ENCODE measurements around the gene RELB. TPM values are rescaled to one million over a fixed set of nuclear protein-coding genes. Genes with fewer than 3 reads are reported as not detected.

Gene RELB
- total and polyA plus RNA-seq, 10 of the 15 experiments (the other 5 are each of a cell fraction or from before 2014, with no cell fraction given): 0.66 to 43.8 (median 12.8) TPM

- peaks cover 13% of the 10 kb centered on the region for H3K4me1 ChIP-seq (ENCODE audit: control insufficient read depth, insufficient read depth, low read length)
- POLR2A ChIA-PET: interaction anchor here (0.6 to 1.6 kb wide), 4 partner anchors 10 to 83 kb away, joined by 4 to 8 read pairs (median 5); partner anchors contain the start of gene PPP1R37
- no peaks in the 10 kb centered on the region for H3K27me3 ChIP-seq (replicated peaks in 1 of 2; ENCODE audit: control insufficient read depth in 2 of 2, insufficient read depth in 2 of 2, low read length in 1 of 2)
- intact Hi-C loops (cut with micrococcal nuclease; ENCODE audit: unreplicated experiment) (no loop called here), in situ Hi-C loops (cut with MboI) (no loop called here)
- H3K4me3 ChIP-seq: peak overlapping the region; percentile 30; the same call in 1 of the 2 replicates
- WGBS (ENCODE audit: insufficient coverage, insufficient replicate concordance, low lambda C conversion rate, missing lambda C conversion rate): 76% methylated on average over 6 of the region's 6 CpGs
- CTCF ChIA-PET: interaction anchor here (0.6 to 1.6 kb wide), 7 partner anchors 10 to 970 kb away, joined by 3 to 8 read pairs (median 4); partner anchors contain the start of gene RELB
- H3K9ac ChIP-seq (ENCODE audit: control insufficient read depth, insufficient read depth, low read length): no peak overlapping the region
- RAD21 ChIA-PET (ENCODE audit: unreplicated experiment): interaction anchor here (1.8 to 3.3 kb wide), 3 partner anchors 18 to 51 kb away, joined by 5 to 21 read pairs (median 16); no protein-coding TSS in a partner anchor
- SMC1A ChIA-PET (ENCODE audit: uncharacterized antibody, unreplicated experiment): interaction anchor here (0.9 to 2.8 kb wide), 4 partner anchors 11 to 24 kb away, joined by 3 to 9 read pairs (median 6); no protein-coding TSS in a partner anchor
- no peaks in the 10 kb centered on the region for H3K9me3 ChIP-seq (replicated peaks; ENCODE audit: control insufficient read depth, insufficient read depth, low read length)
- H3K4me2 ChIP-seq (ENCODE audit: control insufficient read depth, insufficient read depth): peak overlapping the region; percentile 73
- peaks cover 7% of the 10 kb centered on the region; the same call in 1 of the 2 replicates for H4K20me1 ChIP-seq (ENCODE audit: control insufficient read depth, insufficient read depth)
- no TSS peak for BruUV-seq (replicated peaks)
- DNase-seq (ENCODE audit: low read depth, low spot score) (no peak), ATAC-seq (no peak), FAIRE-seq (no peak)
- H3K79me2 ChIP-seq (ENCODE audit: control insufficient read depth, insufficient read depth, low read length): peaks cover 57% of the 10 kb centered on the region
- H2AFZ ChIP-seq (ENCODE audit: control insufficient read depth, low read depth, low read length): no peak overlapping the region
- H3K27ac ChIP-seq (ENCODE audit: control insufficient read depth, insufficient read depth): peak overlapping the region; percentile 16; the same call in 1 of the 2 replicates
- peaks cover 14 to 37% of the 10 kb centered on the region in 2 experiments; a peak in 3 of 4 replicates for H3K36me3 ChIP-seq (ENCODE audit: control insufficient read depth in 2 of 2, insufficient read depth in 2 of 2, low read length in 1 of 2)
- no peak for TF ChIP-seq STAT3 (IDR thresholded peaks at IDR 0.05; ENCODE audit: low read depth, low read length)
- TF ChIP-seq, protein P1, sequence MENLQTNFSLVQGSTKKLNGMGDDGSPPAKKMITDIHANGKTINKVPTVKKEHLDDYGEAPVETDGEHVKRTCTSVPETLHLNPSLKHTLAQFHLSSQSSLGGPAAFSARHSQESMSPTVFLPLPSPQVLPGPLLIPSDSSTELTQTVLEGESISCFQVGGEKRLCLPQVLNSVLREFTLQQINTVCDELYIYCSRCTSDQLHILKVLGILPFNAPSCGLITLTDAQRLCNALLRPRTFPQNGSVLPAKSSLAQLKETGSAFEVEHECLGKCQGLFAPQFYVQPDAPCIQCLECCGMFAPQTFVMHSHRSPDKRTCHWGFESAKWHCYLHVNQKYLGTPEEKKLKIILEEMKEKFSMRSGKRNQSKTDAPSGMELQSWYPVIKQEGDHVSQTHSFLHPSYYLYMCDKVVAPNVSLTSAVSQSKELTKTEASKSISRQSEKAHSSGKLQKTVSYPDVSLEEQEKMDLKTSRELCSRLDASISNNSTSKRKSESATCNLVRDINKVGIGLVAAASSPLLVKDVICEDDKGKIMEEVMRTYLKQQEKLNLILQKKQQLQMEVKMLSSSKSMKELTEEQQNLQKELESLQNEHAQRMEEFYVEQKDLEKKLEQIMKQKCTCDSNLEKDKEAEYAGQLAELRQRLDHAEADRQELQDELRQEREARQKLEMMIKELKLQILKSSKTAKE (IDR thresholded peaks at IDR 0.05; ENCODE audit: low read depth, poor library complexity, severe bottlenecking): no peak
- no peak for TF ChIP-seq DPF2 (IDR thresholded peaks at IDR 0.05)
- no peak for TF ChIP-seq NFIC (IDR thresholded peaks at IDR 0.05; ENCODE audit: low read depth, low read length)
- TF ChIP-seq KDM1A (IDR thresholded peaks at IDR 0.05; ENCODE audit: borderline replicate concordance): no peak
- no peak for TF ChIP-seq NR2C1 (IDR thresholded peaks at IDR 0.05)
- TF ChIP-seq FOXM1 (IDR thresholded peaks at IDR 0.05; ENCODE audit: low read depth, low read length): no peak
- TF ChIP-seq WRNIP1 (IDR thresholded peaks at IDR 0.05; ENCODE audit: borderline replicate concordance, low read depth, low read length): no peak
- TF ChIP-seq, protein P2, sequence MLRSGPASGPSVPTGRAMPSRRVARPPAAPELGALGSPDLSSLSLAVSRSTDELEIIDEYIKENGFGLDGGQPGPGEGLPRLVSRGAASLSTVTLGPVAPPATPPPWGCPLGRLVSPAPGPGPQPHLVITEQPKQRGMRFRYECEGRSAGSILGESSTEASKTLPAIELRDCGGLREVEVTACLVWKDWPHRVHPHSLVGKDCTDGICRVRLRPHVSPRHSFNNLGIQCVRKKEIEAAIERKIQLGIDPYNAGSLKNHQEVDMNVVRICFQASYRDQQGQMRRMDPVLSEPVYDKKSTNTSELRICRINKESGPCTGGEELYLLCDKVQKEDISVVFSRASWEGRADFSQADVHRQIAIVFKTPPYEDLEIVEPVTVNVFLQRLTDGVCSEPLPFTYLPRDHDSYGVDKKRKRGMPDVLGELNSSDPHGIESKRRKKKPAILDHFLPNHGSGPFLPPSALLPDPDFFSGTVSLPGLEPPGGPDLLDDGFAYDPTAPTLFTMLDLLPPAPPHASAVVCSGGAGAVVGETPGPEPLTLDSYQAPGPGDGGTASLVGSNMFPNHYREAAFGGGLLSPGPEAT (IDR thresholded peaks at IDR 0.05; ENCODE audit: low read depth): no peak
- TF ChIP-seq ZBTB40 (IDR thresholded peaks at IDR 0.05; ENCODE audit: borderline replicate concordance): no peak
- no peak for TF ChIP-seq ASH2L (IDR thresholded peaks at IDR 0.05; ENCODE audit: borderline replicate concordance, low read depth)
- TF ChIP-seq, protein P3, sequence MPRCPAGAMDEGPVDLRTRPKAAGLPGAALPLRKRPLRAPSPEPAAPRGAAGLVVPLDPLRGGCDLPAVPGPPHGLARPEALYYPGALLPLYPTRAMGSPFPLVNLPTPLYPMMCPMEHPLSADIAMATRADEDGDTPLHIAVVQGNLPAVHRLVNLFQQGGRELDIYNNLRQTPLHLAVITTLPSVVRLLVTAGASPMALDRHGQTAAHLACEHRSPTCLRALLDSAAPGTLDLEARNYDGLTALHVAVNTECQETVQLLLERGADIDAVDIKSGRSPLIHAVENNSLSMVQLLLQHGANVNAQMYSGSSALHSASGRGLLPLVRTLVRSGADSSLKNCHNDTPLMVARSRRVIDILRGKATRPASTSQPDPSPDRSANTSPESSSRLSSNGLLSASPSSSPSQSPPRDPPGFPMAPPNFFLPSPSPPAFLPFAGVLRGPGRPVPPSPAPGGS (IDR thresholded peaks at IDR 0.05; ENCODE audit: borderline replicate concordance, insufficient read depth, low read depth, low read length, poor library complexity, severe bottlenecking): no peak
- no peak for TF ChIP-seq CBFB (IDR thresholded peaks at IDR 0.05; ENCODE audit: low read depth)
Measured at GRCh38 chr19:45041125-45041524, 39.9 kb downstream of the RELB start.
